Testis (tissue), 3 donors: ENCODE data around the gene FAM184B. TPM values are rescaled to one million over a fixed set of nuclear protein-coding genes. Genes with fewer than 3 reads are reported as not detected.

Experiments used
- DNase-seq: peaks from one replicate; pipeline ENCODE4 v3.0.0-alpha.2; 2019
- H3K27ac ChIP-seq, 2 donors: fragments of 200-600 bp; sonication (generic); one replicate each; pipeline ENCODE4 v1.5.1; 2019
- H3K27me3 ChIP-seq: fragments of 200-600 bp; sonication (generic); one replicate; pipeline ENCODE4 v1.5.1; 2019
- H3K36me3 ChIP-seq: fragments of 200-600 bp; sonication (generic); one replicate; pipeline ENCODE4 v1.5.1; 2017; ENCODE audit warnings: low read depth; ENCODE audit errors: missing control alignments
- H3K4me1 ChIP-seq: fragments of 200-600 bp; sonication (generic); one replicate; pipeline ENCODE4 v1.5.1; 2019
- H3K4me3 ChIP-seq, 2 donors: fragments of 200-600 bp; sonication (generic); one replicate each; pipeline ENCODE4 v1.5.1; 2017 to 2019
- H3K9me3 ChIP-seq: fragments of 200-600 bp; sonication (generic); one replicate; pipeline ENCODE4 v1.5.1; 2017
- CTCF ChIP-seq, 3 experiments: fragments of 450-650 bp in 2 of 3; fragments of 200-600 bp in 1 of 3; sonication (generic) in 1 of 3; IDR thresholded peaks; one replicate each; pipeline ENCODE4 v1.5.1; 2016 to 2019; ENCODE audit warnings: antibody characterized with exemption in 3 of 3, mild to moderate bottlenecking in 2 of 3, moderate library complexity in 1 of 3
- POLR2A ChIP-seq: fragments of 450-650 bp; IDR thresholded peaks from one replicate; pipeline ENCODE4 v1.6.1; 2017; ENCODE audit warnings: antibody characterized with exemption, mild to moderate bottlenecking, moderate library complexity
- WGBS, 2 donors: methylation state at CpG; one replicate each; pipeline ENCODE4 v1.1.5; 2018; 5-methylcytosine and 5-hydroxymethylcytosine counted together
- intact Hi-C: fragments of 100-400 bp; cut with DNase I; formaldehyde crosslinking; loops from one replicate; pipeline ENCODE4 v1.15.1; 2023; ENCODE audit warnings: low total_unique reads
- polyA plus RNA-seq: library from polyadenylated mRNA; stranded (reverse); fragments of 350-450 nt; fragmentation: Illumina TruSeq; extraction: RNeasy Lipid Tissue Mini Kit (QIAGEN cat#74804); gene quantifications from one replicate; pipeline ENCODE4 v1.2.3, GENCODE V29; 2014; ENCODE audit warnings: low read depth, low replicate concordance; ENCODE audit not compliant: insufficient read depth
- total RNA-seq, 2 donors: library from RNA; depleted of rRNA; stranded (reverse); fragments of >200 nt; gene quantifications; one replicate each; pipeline ENCODE4 v1.2.3, GENCODE V29; 2016

The FAM184B gene
- total and polyA plus RNA-seq, 3 donors from 2014 or later: 0.08 to 0.26 (median 0.19) TPM

GRCh38 chr4:17580969-17581368, 200.5 kb downstream of the FAM184B start:
- no peak for TF ChIP-seq CTCF (IDR thresholded peaks at IDR 0.05)
- TF ChIP-seq POLR2A: no peak
- Histone ChIP-seq H3K9me3 (no peaks in the 10 kb centered on the region), H3K4me1 (peaks cover 21% of the 10 kb centered on the region), H3K4me3 (no peak overlapping the region), H3K27ac (no peak overlapping the region), H3K36me3 (no peaks in the 10 kb centered on the region), H3K27me3 (no peaks in the 10 kb centered on the region)
- WGBS, 2 donors: 56 to 58% methylated on average over 7 of the region's 7 CpGs
- intact Hi-C loops: no loop called here
- no peak for DNase-seq

Other genes with a start within 250 kb of the FAM184B start
- 100 to 1,000 TPM in 1 of 2 donors, 10 to 100 TPM in 1; 98.9 to 100 TPM for gene LAP3, start 204.4 kb downstream of the FAM184B start, total RNA-seq
- gene LAP3, start 204.4 kb downstream of the FAM184B start, polyA plus RNA-seq: 108 TPM
- 10 to 100 TPM; 22.8 to 27.3 TPM for gene MED28, start 167.0 kb downstream of the FAM184B start, total RNA-seq
- 51.7 TPM for gene MED28, start 167.0 kb downstream of the FAM184B start, polyA plus RNA-seq
- gene DCAF16, start 29.1 kb upstream of the FAM184B start, total RNA-seq: 10 to 100 TPM; 42.6 to 48.0 TPM
- gene DCAF16, start 29.1 kb upstream of the FAM184B start, polyA plus RNA-seq: 30.5 TPM
- gene NCAPG, start 29.4 kb upstream of the FAM184B start, total RNA-seq: 10 to 100 TPM in 1 of 2 donors, 1 to 10 TPM in 1; 7.6 to 13.3 TPM
- 12.5 TPM for gene NCAPG, start 29.4 kb upstream of the FAM184B start, polyA plus RNA-seq
- 10 to 100 TPM; 37.6 to 43.7 TPM for gene LCORL, start 240.1 kb upstream of the FAM184B start, total RNA-seq
- 9.7 TPM for gene LCORL, start 240.1 kb upstream of the FAM184B start, polyA plus RNA-seq